Astrocyte (in vitro differentiated cells and primary cell): ENCODE measurements around the gene TMEM100. TPM values are rescaled to one million over a fixed set of nuclear protein-coding genes. Genes with fewer than 3 reads are reported as not detected.

ENCODE experiments used
- DNase-seq: peaks from one replicate; pipeline ENCODE4 v3.0.0-alpha.2; 2010; ENCODE audit warnings: low read depth
- FAIRE-seq: peaks from 2 replicates; lab custom pipeline; 2011; peaks lifted over from hg19 to GRCh38; lab: Jason Lieb, UNC
- H2AFZ ChIP-seq: 2 replicates; pipeline ENCODE4 v1.6.0; 2012; ENCODE audit warnings: low read depth, low read length, inconsistent platforms
- H3K27ac ChIP-seq: 2 replicates; pipeline ENCODE4 v1.5.1; 2011; ENCODE audit warnings: low read depth, low read length, inconsistent platforms
- H3K27me3 ChIP-seq: 2 replicates; pipeline ENCODE4 v1.6.0; 2011; ENCODE audit warnings: low read length, inconsistent platforms; ENCODE audit not compliant: insufficient read depth
- H3K36me3 ChIP-seq: 2 replicates; pipeline ENCODE4 v1.5.1; 2011; ENCODE audit warnings: low read length, inconsistent platforms; ENCODE audit not compliant: insufficient read depth
- H3K4me1 ChIP-seq: 2 replicates; pipeline ENCODE4 v1.5.1; 2011; ENCODE audit warnings: low read length, inconsistent platforms; ENCODE audit not compliant: insufficient read depth
- H3K4me2 ChIP-seq: 2 replicates; pipeline ENCODE4 v1.6.0; 2012; ENCODE audit warnings: low read length, inconsistent platforms
- H3K4me3 ChIP-seq: 2 replicates; pipeline ENCODE4 v1.5.1; 2011; ENCODE audit warnings: low read depth, mild to moderate bottlenecking, low read length, inconsistent platforms; ENCODE audit not compliant: insufficient read depth
- H3K79me2 ChIP-seq: 2 replicates; pipeline ENCODE4 v1.6.0; 2012; ENCODE audit warnings: mild to moderate bottlenecking, low read length, inconsistent platforms; ENCODE audit not compliant: insufficient read depth
- H3K9ac ChIP-seq: 2 replicates; pipeline ENCODE4 v1.6.0; 2012; ENCODE audit warnings: mild to moderate bottlenecking, low read length, inconsistent platforms
- H3K9me3 ChIP-seq: 2 replicates; pipeline ENCODE4 v1.5.1; 2012; ENCODE audit warnings: low read depth, mild to moderate bottlenecking, low read length, inconsistent platforms; ENCODE audit not compliant: insufficient read depth
- H4K20me1 ChIP-seq: 2 replicates; pipeline ENCODE4 v1.6.0; 2012; ENCODE audit warnings: low read length, inconsistent platforms; ENCODE audit not compliant: insufficient read depth
- H3K27ac Mint-ChIP-seq: one replicate; pipeline ENCODE4 v1.8.0; 2021; ENCODE audit warnings: mild to moderate bottlenecking, mixed read lengths; ENCODE audit not compliant: unreplicated experiment
- H3K27me3 Mint-ChIP-seq: one replicate; pipeline ENCODE4 v1.8.0; 2021; ENCODE audit warnings: low read depth, mixed read lengths; ENCODE audit not compliant: unreplicated experiment
- H3K36me3 Mint-ChIP-seq: one replicate; pipeline ENCODE4 v1.8.0; 2021; ENCODE audit warnings: low read depth, mixed read lengths; ENCODE audit not compliant: unreplicated experiment
- H3K4me1 Mint-ChIP-seq: one replicate; pipeline ENCODE4 v1.8.0; 2021; ENCODE audit warnings: low read depth, mixed read lengths; ENCODE audit not compliant: unreplicated experiment
- H3K4me3 Mint-ChIP-seq: one replicate; pipeline ENCODE4 v1.8.0; 2021; ENCODE audit warnings: mild to moderate bottlenecking, moderate library complexity, mixed read lengths; ENCODE audit not compliant: unreplicated experiment
- H3K9me3 Mint-ChIP-seq: one replicate; pipeline ENCODE4 v1.8.0; 2021; ENCODE audit warnings: mild to moderate bottlenecking, mixed read lengths; ENCODE audit not compliant: unreplicated experiment
- CTCF ChIP-seq: IDR thresholded peaks from 2 replicates; pipeline ENCODE4 v1.5.1; 2011; ENCODE audit warnings: low read depth, mild to moderate bottlenecking, inconsistent platforms, low read length, moderate library complexity; ENCODE audit not compliant: insufficient read depth
- EZH2 ChIP-seq: IDR thresholded peaks from 2 replicates; pipeline ENCODE4 v1.6.1; 2012; ENCODE audit warnings: mild to moderate bottlenecking, low read length, inconsistent platforms; ENCODE audit not compliant: insufficient read depth
- total RNA-seq: library from RNA; stranded (reverse); gene quantifications from 2 replicates; pipeline ENCODE4 v1.2.1, GENCODE V29; 2021

The TMEM100 gene
- total RNA-seq, 1 donor from 2014 or later, result 7.3 TPM

- peaks cover 7% of the 10 kb centered on the region for H4K20me1 ChIP-seq
- peak within 1 kb of the TSS; percentile 40 for H3K27ac ChIP-seq
- peaks cover 2% of the 10 kb centered on the region for H3K36me3 ChIP-seq
- H3K27me3 Mint-ChIP-seq, result no peaks in the 10 kb centered on the region
- FAIRE-seq, result no peak
- peak within 1 kb of the TSS; percentile 85 for H3K27ac Mint-ChIP-seq
- peak; percentile 80 for DNase-seq
- H3K4me3 Mint-ChIP-seq, result peak within 1 kb of the TSS; percentile 92
- peak within 1 kb of the TSS; percentile 85 for H3K4me3 ChIP-seq
- peak within 1 kb of the TSS; percentile 93 for H2AFZ ChIP-seq
- peaks cover 5% of the 10 kb centered on the region for H3K4me1 ChIP-seq
- H3K9me3 ChIP-seq, result no peaks in the 10 kb centered on the region
- H3K4me2 ChIP-seq, result peak within 1 kb of the TSS; percentile 96
- H3K27me3 ChIP-seq, result no peaks in the 10 kb centered on the region
- peak within 1 kb of the TSS; percentile 86 for H3K9ac ChIP-seq
- TF ChIP-seq EZH2 (no peak), CTCF (peak; percentile 12)
- H3K36me3 Mint-ChIP-seq, result peaks cover 4% of the 10 kb centered on the region
- H3K79me2 ChIP-seq, result peaks cover 42% of the 10 kb centered on the region
- H3K9me3 Mint-ChIP-seq, result no peaks in the 10 kb centered on the region
- H3K4me1 Mint-ChIP-seq, result peaks cover 10% of the 10 kb centered on the region
Measured at GRCh38 chr17:55750750-55751657, 28.3 kb upstream of the TMEM100 start, which contains the start of gene PCTP. Gene PCTP (plus strand): TSS chr17:55751051. CDS start chr17:55751104, 53 bp downstream.

GRCh38 chr17:55749985-55750384, 27.3 kb upstream of the TMEM100 start:
- Histone ChIP-seq H3K4me1 (peaks cover 5% of the 10 kb centered on the region), H2AFZ (no peak overlapping the region), H3K36me3 (peaks cover 2% of the 10 kb centered on the region), H3K9me3 (no peaks in the 10 kb centered on the region), H3K4me3 (no peak overlapping the region), H3K27me3 (no peaks in the 10 kb centered on the region), H3K27ac (no peak overlapping the region), H4K20me1 (peaks cover 7% of the 10 kb centered on the region), H3K9ac (no peak overlapping the region), H3K4me2 (no peak overlapping the region), H3K79me2 (peaks cover 36% of the 10 kb centered on the region)
- peaks cover 10% of the 10 kb centered on the region for H3K4me1 Mint-ChIP-seq
- H3K9me3 Mint-ChIP-seq, result no peaks in the 10 kb centered on the region
- DNase-seq (no peak), FAIRE-seq (no peak)
- no peak for TF ChIP-seq EZH2
- TF ChIP-seq CTCF, result no peak
- no peak overlapping the region for H3K4me3 Mint-ChIP-seq
- H3K27me3 Mint-ChIP-seq, result no peaks in the 10 kb centered on the region
- H3K27ac Mint-ChIP-seq, result no peak overlapping the region
- H3K36me3 Mint-ChIP-seq, result peaks cover 4% of the 10 kb centered on the region
